H1 (cell line): ENCODE measurements around the gene MAP2K5. TPM values are rescaled to one million over a fixed set of nuclear protein-coding genes. Genes with fewer than 3 reads are reported as not detected.

Experiments used
- E2F6 ChIP-seq: IDR thresholded peaks from 2 replicates; pipeline ENCODE4 v1.6.1; 2012; ENCODE audit warnings: inconsistent platforms
- EGR1 ChIP-seq: IDR thresholded peaks from 2 replicates; pipeline ENCODE4 v1.6.1; 2011; ENCODE audit warnings: low read depth, low read length, borderline replicate concordance
- JUN ChIP-seq: IDR thresholded peaks from 2 replicates; pipeline ENCODE4 v1.6.1; 2011; ENCODE audit warnings: low read depth, mild to moderate bottlenecking, improper control_type of control experiment, low read length
- JUND ChIP-seq: IDR thresholded peaks from 2 replicates; pipeline ENCODE4 v1.6.1; 2011; ENCODE audit warnings: mild to moderate bottlenecking, improper control_type of control experiment, low read length
- MAFK ChIP-seq: IDR thresholded peaks from 2 replicates; pipeline ENCODE4 v1.6.1; 2012; ENCODE audit warnings: low read depth, mild to moderate bottlenecking, improper control_type of control experiment, low read length
- RNF2 ChIP-seq: fragments of 200-900, 300-1000 bp; sonication (generic); IDR thresholded peaks from 2 replicates; pipeline ENCODE4 v1.7.1; 2016; ENCODE audit warnings: borderline replicate concordance, low read depth, mild to moderate bottlenecking, antibody characterized with exemption, low read length; ENCODE audit not compliant: poor library complexity, severe bottlenecking; ENCODE audit errors: missing control alignments
- TAF7 ChIP-seq: optimal IDR thresholded peaks from 2 replicates; pipeline ENCODE3; 2011; ENCODE audit warnings: low read depth, mild to moderate bottlenecking, inconsistent platforms, low read length, moderate library complexity, borderline replicate concordance
- TEAD4 ChIP-seq: IDR thresholded peaks from 2 replicates; pipeline ENCODE4 v1.6.1; 2012; ENCODE audit warnings: low read depth, low read length, inconsistent platforms, mixed read lengths
- polyA plus RNA-seq, 7 experiments: library from polyadenylated mRNA; depleted of rRNA in 3 of 7; stranded (reverse) in 5 of 7; unstranded in 2 of 7; fragments of >200 nt in 5 of 7; fragments of 200-250 nt in 2 of 7; gene quantifications; 1 replicate in 5 of 7; 2 replicates in 1 of 7; 4 replicates in 1 of 7; pipeline versions ENCODE4 v1.2.1 to v1.2.3, GENCODE V29; 2011 to 2013; ENCODE audit warnings: missing spikeins in 2 of 7, mixed read lengths in 2 of 7
- total RNA-seq: library from RNA; stranded (reverse); fragmentation: NEBNext Ultra II Directional; extraction: Animal tissue kit (Norgen Biotek cat#: 25700); gene quantifications from 2 replicates; pipeline ENCODE4 v1.2.1, GENCODE V29; 2021

The MAP2K5 gene
- total and polyA plus RNA-seq, 2 of the 8 experiments (the other 6 are each of a cell fraction or from before 2014, with no cell fraction given): 4.4 to 15.8 TPM

DNA sequence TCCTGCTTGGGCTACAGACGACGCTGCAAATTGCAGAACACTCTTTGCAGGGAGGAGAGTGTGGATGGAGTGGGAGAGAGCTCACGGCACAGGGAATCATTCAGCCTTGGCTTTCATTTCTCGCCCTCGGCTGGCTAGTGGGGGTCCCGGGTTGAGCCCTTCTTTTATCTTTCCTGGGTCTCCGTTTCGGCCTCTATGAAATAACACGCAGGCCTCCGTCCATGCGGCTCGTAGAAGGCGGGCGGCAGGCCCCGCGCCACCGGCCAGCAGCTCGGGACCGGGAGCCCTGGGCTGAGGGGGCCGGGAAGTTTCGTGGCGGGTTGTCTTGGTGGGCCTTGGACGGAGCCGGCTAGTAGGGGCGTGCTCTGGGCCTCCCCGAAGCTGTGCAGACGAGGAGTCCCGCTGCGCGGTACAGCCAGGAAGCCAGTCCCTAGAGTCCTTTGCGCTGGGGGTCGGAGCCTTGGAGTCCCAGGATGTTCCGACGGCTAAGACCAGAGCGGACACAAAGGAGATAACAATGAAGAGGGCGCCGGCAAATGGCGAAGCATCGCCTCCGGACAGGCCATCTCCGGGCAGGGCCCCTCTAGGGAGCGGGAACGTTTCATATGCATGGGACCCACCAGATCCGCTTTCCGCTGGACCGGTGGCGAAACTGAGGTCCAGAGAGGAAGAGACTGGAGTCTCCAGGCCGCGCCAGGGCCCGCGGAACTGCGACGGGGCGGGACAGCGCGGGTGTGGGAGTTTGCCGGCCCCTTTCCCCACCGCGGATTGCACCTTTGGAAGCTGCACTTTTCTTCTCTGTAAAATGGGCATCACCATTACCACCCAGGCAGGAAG lies 293.0 kb downstream of the MAP2K5 start (continued):
- no peak for TF ChIP-seq TEAD4
- no peak for TF ChIP-seq JUN
- no peak for TF ChIP-seq MAFK
- no peak for TF ChIP-seq TAF7
- peak; percentile 25 for TF ChIP-seq RNF2
- no peak for TF ChIP-seq EGR1
- peak; percentile 10; the same call in 1 of the 2 replicates for TF ChIP-seq E2F6
- TF ChIP-seq JUND: no peak
